Measurements from ENCODE around the gene ANTXR1.

ANTXR1 gene

DNA sequence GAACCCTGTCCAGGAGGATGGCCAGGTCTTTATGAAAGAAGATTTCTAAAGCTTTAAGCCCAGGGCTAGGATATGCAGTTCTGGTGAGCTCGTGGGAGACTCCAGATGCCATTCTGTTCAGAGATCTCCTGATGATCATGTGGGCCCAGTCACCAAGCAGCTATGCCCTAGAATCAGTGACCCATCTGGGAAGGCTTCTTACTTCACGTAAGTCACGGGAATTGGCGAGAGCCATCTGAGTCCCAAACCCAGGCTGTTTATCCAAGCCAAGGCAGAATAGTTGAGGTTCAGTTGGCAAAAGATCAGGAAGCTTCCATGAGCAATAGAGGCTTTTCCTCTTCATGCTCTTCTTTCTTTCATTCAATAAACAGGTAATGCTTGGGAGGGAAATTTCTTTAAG, 23.9 kb downstream of the ANTXR1 start:
- DNase-seq, result no peak

DNA sequence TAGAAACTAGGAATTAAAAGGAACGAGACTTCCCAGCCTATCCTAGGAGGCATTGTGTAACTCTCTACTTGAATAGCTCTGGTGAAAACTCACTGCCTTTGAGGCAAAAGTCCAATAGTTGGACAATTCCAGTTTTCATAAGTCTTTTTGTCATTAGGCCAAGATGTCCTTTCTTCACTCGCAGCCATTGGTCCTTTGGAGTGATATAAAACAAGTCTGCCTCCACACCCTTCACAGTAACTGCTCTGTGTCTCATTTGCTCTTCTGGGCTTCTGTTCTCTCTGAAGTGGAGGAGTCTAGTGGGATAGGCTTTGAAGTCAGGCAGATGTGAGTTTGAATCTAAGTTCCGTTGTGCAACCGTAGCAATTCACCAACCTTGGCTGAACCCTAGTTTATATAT, 28.2 kb downstream of the ANTXR1 start:
- no peak for DNase-seq

DNA sequence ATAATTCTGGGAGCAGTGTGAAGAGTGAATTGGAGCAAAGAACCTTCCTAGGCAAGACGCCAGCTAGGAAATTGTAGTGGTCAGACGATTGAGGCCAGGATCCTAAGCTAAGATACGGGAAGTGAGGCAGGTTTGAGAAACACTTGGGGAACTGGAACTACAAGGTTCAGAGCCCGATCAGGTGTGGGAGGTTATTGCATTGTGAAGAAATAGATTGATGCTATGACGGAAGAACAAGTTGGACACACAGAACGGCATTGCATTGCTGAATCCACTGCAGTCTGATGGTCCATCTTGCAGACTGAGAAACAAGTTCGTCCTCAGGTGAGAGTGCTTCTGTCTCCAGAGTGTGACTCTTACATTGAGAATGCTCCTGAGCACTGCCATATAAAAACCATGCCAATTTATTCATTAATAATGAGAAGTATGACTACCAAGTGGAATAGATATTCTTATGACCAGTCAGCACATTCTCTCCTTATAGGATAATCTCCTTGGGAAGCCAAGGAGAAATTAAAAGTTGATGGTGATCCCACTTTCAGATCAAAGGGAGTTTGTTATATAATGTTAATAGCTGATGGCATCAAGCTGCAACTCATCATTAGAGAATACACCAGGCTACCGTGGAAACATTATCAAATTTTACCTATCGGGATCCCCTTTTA, 30.9 kb downstream of the ANTXR1 start:
- no peak for DNase-seq

DNA sequence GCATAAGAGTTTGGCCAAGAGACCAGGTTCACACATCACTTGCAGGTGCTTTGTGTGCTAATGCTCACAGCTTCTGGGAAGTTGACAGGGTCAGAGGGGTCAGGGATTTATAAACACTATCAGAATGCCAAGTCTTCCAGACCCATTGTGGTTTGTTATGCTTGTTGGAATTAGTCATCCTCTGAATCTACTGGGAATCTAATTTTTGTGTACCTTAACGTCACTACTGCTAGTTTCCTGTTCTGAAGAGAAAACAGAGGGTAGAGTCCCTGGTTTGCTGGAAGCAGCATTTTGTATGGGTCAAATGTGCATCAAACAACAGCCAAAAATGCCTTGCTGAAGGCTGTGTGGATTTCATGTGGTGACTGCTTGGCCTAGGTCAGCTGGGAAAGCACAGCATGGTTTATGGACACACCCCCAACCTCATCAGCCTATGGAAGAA, 33.3 kb downstream of the ANTXR1 start:
- no peak for DNase-seq

DNA sequence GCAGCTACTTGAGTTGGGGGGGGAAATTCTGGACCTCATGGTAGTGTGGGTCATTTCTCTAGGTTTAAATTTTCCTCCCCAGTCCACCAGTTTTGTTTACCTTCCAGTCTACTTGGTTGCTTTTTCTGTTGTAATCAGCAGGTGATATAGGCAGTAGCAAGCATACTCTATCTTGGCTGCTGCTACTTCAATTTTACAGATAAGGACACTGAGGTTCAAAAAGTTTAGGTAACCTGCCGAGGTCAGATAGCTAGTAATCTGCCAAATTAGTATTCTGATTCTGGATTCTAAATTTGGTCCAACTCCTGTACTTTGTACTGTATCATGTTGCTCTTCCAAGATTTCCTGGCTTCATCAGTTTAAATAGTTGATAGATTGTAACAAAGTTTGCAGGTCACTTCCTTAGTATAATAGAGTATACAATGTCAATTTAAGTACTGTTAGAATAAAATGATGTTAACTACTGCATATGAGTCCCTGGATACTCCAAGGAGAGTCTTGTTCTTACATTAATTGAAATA, 34.7 kb downstream of the ANTXR1 start:
- DNase-seq, result no peak

GRCh38 chr2:69050802-69051201, 37.8 kb downstream of the ANTXR1 start:
- no peak for DNase-seq

DNA sequence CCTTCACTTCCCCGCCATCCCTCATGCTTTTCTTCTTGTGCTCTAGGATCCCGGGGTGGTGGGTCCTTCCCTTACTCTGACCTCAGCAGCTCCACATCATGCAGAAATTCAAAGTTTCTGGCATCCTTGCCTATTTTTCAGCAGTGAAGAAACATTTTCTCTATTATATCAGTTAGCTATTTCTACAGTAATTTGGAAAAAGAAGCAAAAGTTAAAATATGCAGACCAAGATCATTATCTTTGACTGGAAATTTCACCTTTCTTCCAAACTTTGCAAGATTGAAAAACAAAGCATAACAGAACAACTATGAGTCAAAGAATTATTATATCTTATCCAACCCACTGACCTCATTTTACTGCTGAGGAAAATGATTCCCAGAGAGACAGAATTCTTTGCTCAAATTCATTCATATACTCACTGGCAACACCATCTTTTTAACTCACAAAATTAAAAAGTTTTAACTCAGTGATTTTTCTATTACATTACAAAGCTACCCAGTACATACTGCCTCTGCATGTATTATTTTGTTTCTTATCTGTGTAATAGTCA, 40.5 kb downstream of the ANTXR1 start:
- DNase-seq, result no peak

- DNase-seq, result no peak
Observed at GRCh38 chr2:69054431-69054830, 41.5 kb downstream of the ANTXR1 start.

GRCh38 chr2:69055688-69056470, 42.9 kb downstream of the ANTXR1 start:
- no peak for DNase-seq

DNA sequence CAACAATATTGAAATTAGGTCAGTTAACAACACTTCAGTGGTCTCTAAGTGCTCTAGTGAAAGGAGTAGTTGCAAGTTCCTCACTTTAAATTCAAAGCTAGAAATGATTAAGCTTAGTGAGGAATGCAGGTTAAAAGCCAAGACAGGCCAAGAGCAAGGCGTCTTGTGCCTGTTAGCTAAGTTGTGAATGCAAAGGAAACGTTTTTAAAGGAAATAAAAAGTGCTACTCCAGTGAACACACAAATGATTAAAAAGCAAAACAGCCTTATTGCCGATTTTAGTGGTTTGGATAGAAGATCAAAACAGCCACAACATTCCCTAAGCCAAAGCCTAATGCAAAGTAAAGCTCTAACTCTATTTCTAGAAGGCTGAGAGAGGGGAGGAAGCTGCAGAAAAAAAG, 44.7 kb downstream of the ANTXR1 start:
- no peak for DNase-seq

DNA sequence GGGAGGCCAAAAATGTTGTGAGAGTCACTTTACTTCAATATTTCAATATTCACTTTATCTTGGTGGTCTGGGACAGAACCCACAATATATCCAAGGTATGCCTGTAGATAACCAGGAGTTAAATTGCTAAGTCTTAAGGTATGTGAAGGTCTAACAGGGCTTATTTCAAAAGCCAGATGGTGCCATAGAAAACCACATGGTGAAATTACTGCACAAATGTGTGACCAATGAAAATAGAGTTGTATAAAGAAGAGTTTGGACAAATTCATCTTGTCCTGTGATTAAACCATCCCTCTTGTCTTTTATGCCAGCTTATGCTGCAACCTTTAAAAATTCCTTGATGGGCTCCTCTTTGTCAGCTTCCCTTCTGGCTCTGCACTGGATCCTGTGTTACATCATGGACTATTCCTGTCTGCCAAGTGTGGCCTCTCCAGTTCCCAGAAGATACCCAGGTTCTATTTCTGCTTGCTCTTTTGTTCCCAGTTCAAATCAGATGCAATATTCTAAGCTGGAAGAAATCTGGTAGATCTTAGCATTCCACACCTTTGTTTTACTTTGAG, 46.8 kb downstream of the ANTXR1 start:
- no peak for DNase-seq

GRCh38 chr2:69060938-69061501, 48.0 kb downstream of the ANTXR1 start:
- no peak for DNase-seq

DNA sequence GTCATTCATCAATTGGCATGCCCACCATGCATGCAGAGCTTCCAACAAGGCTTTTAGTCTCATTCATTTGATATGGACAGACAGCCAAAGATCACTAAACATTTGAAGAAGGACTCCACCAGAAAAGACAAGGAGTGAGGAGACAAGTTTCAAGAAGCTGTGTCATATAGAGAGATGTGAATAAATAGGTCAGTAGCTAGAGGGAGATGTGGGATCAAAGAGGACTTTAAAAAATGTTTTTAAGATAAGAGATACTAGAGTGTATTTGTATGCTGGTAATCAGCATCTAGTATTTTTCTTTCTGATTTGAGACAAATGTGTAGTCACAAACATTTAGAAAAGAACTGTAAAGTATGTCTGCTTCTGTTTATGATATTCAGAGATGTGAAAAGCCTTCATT, 48.5 kb downstream of the ANTXR1 start:
- DNase-seq, result no peak

DNA sequence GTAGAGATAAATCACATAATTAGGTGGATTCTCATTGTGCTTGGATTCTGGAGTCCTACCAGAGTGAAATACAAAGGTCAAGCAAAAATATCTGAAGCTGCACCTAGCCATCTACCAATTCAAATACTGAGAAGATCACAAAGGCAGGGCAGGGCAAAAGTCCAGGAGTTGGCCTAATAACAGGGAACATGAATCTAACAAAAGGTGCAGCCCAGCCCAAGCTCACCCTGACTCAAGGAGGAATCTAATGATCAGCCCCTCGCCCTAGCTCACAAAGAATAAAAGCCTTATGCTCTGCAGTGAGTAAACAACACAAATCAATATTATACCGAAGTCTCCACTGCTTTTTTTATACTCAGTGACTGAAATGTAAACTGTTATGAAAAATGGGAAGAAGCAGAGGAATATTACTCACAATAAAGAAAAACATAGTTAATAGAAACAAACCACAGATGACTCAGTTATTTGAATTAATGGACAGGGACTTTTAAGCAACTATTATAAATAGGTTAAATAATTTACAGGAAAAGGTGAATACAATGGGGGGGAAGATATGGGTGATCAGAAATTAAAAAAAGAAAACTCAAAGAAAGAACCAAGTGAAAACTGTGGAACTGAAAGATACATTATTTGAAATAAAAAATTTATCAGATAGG, 49.5 kb downstream of the ANTXR1 start:
- no peak for DNase-seq

GRCh38 chr2:69065735-69066336, 52.9 kb downstream of the ANTXR1 start:
- no peak for DNase-seq

DNA sequence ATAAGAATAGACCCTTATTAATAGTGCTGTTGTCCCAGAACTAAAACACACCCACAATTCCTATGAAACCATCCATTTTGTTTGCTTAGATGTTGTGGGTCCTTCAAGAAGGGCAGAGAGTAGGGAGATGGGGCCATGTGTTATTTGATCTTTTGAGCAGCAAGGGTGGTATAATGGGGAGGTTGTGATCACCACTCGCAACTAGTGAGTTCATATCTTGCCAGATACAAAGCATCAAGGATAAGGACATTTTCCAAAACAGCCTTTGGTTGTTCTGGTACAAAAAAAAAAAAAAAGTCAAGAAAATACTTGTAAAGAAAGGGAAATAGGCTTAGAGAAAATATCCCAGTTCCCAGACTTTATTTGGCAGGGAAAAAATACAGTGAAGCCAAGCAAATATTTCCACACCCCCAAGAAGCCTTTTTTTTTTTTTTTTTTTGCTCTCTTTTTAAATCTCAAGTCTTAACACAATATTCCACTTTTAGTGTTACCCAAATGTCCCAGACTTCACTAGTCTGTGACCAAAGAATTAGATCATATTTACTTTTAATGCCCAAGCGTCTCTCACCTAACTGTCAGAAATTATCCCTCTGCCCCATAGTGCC, 54.1 kb downstream of the ANTXR1 start:
- no peak for DNase-seq

DNA sequence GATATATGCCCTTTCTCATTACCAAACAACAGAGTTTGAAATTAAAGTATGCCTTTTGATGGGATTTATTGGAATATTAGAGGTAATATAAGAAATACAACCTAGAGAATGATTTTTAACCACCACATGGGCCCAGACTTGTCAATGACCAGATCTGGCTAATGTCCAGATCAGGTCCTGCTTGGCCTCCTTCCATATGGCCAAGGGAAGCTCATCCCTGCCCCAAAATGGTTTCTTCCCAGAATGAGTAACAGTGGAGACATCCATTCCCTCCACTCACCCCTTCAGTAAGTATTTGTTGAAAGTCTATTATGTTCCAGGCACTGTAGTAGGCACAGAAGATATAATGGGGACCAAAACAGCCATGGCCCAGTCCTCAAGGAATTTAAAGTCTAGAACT, 54.9 kb downstream of the ANTXR1 start:
- no peak for DNase-seq

- DNase-seq, result no peak
Observed at GRCh38 chr2:69070969-69071368, 58.0 kb downstream of the ANTXR1 start.

DNA sequence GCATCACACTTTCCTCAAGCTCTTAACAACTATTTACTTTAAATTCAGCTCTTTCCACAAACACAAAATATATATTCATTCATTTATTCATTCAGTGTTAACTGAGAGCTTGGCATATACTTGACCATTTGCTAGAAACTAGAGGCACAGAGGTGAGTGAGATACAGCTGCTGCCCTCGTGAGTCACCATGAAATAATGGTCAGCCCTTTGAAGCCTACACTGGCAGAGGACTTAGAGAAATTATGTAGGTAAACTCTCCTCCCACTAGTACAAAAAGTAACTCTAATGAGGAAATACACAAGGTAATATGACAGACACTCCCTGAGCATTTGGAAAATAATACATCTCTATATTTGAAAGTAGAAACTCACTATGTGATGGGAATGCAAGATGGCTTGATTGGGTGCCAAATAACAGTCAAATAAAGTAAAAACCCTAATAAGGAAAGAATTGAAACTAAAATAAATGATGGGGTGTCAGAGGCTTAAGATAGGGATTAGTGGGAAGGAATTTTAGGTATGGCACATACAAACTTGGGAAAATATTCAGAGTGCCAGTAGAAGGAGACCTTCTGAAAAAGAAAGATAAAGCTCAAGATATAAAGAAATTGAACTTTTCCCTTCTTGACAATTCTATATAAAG, 61.1 kb downstream of the ANTXR1 start:
- no peak for DNase-seq

DNA sequence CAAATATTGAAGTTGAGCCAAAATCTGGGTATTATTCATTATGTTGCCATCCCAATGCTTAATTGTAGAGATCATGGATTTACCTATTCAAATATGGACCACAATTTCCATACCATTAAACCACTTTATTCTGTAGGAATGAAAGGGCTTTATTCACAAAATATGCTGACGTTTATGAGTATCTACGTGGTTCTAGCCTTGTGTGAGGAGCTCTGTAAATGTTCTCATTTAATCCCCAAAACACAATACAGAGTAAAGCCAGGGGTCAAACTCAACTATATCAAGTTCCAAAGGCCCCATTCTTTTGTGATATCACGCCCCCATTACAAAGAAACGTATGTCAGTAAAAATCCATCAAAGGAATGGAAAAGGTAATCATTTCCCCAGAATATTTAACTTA, 61.9 kb downstream of the ANTXR1 start:
- no peak for DNase-seq

DNA sequence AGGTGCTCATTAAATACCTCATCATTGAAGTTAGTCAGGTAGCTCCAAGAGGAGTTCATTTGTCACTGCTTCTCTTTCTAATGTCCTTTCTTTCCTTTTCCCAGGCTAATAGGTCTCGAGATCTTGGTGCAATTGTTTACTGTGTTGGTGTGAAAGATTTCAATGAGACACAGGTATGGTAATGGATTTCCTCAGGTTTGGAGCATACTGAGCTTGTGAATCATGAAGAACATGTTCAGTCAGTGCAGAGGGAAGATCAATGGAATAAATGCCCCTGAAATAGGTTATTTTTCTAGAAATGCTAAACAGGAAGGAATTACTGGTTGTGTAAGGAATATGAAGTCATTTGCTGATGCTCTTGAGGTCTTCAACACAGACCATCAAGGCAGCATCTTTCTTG, 62.5 kb downstream of the ANTXR1 start:
- no peak for DNase-seq

GRCh38 chr2:69076601-69077000, 63.6 kb downstream of the ANTXR1 start:
- no peak for DNase-seq
